MM.1S (cell line): ENCODE results near the gene SIRPB2.

ENCODE experiments used
- DNase-seq: peaks from one replicate; pipeline ENCODE4 v3.0.0-alpha.2; 2015
- H2AFZ ChIP-seq: fragments of 300-600 bp; sonication (generic); 2 replicates; pipeline ENCODE4 v1.6.0; 2016; ENCODE audit warnings: antibody characterized with exemption, low read length
- H3F3A ChIP-seq: fragments of 300-600 bp; sonication (generic); 2 replicates; pipeline ENCODE4 v1.6.1; 2016; ENCODE audit warnings: mild to moderate bottlenecking, antibody characterized with exemption, low read length, moderate library complexity, mixed read lengths; ENCODE audit not compliant: insufficient read depth
- H3K27ac ChIP-seq: fragments of 300-600 bp; sonication (generic); 2 replicates; pipeline ENCODE4 v1.5.1; 2016; ENCODE audit warnings: mild to moderate bottlenecking, low read length
- H3K27me3 ChIP-seq: fragments of 300-600 bp; sonication (generic); replicated peaks from 2 replicates; pipeline ENCODE4 v1.6.0; 2016; ENCODE audit warnings: low read length; ENCODE audit not compliant: insufficient read depth
- H3K36me3 ChIP-seq: fragments of 300-600 bp; sonication (generic); replicated peaks from 2 replicates; pipeline ENCODE4 v1.6.1; 2016; ENCODE audit warnings: mild to moderate bottlenecking, low read length, mixed read lengths; ENCODE audit not compliant: insufficient read depth
- H3K4me1 ChIP-seq: fragments of 300-600 bp; sonication (generic); 2 replicates; pipeline ENCODE4 v1.6.1; 2016; ENCODE audit warnings: low read length, mixed read lengths
- H3K4me2 ChIP-seq: fragments of 300-600 bp; sonication (generic); 2 replicates; pipeline ENCODE4 v1.6.0; 2016; ENCODE audit warnings: low read depth, low read length
- H3K4me3 ChIP-seq: fragments of 300-600 bp; sonication (generic); 2 replicates; pipeline ENCODE4 v1.5.1; 2016; ENCODE audit warnings: low read length, mixed read lengths
- H3K79me2 ChIP-seq: fragments of 300-600 bp; sonication (generic); 2 replicates; pipeline ENCODE4 v1.6.1; 2016; ENCODE audit warnings: mixed run types, low read length, mixed read lengths
- H3K9ac ChIP-seq: fragments of 300-600 bp; sonication (generic); 2 replicates; pipeline ENCODE4 v1.6.1; 2016; ENCODE audit warnings: low read length, mixed read lengths
- H3K9me2 ChIP-seq: fragments of 300-600 bp; sonication (generic); replicated peaks from 2 replicates; pipeline ENCODE4 v1.6.1; 2016; ENCODE audit warnings: mild to moderate bottlenecking, low read length, mixed read lengths; ENCODE audit not compliant: insufficient read depth
- H3K9me3 ChIP-seq: fragments of 300-600 bp; sonication (generic); replicated peaks from 2 replicates; pipeline ENCODE4 v1.6.1; 2016; ENCODE audit warnings: mild to moderate bottlenecking, low read length, mixed read lengths; ENCODE audit not compliant: insufficient read depth
- H4K20me1 ChIP-seq: fragments of 300-600 bp; sonication (generic); 2 replicates; pipeline ENCODE4 v1.6.1; 2016; ENCODE audit warnings: mild to moderate bottlenecking, low read length, moderate library complexity, mixed read lengths; ENCODE audit not compliant: insufficient read depth
- EZH2 ChIP-seq: fragments of 300-600 bp; sonication (generic); optimal IDR thresholded peaks from 2 replicates; pipeline ENCODE3; 2017; ENCODE audit warnings: low read depth, mild to moderate bottlenecking, antibody characterized with exemption, low read length, mixed read lengths
- EZH2phosphoT487 ChIP-seq: fragments of 300-600 bp; sonication (generic); IDR thresholded peaks from 2 replicates; pipeline ENCODE4 v1.6.1; 2018; ENCODE audit warnings: antibody characterized with exemption, low read length
- TF ChIP-seq, protein P1 (sequence below): fragments of 300-600 bp; sonication (generic); IDR thresholded peaks from 2 replicates; pipeline ENCODE4 v1.5.1; 2016; ENCODE audit warnings: antibody characterized with exemption, low read length, mixed read lengths

SIRPB2 gene

DNA sequence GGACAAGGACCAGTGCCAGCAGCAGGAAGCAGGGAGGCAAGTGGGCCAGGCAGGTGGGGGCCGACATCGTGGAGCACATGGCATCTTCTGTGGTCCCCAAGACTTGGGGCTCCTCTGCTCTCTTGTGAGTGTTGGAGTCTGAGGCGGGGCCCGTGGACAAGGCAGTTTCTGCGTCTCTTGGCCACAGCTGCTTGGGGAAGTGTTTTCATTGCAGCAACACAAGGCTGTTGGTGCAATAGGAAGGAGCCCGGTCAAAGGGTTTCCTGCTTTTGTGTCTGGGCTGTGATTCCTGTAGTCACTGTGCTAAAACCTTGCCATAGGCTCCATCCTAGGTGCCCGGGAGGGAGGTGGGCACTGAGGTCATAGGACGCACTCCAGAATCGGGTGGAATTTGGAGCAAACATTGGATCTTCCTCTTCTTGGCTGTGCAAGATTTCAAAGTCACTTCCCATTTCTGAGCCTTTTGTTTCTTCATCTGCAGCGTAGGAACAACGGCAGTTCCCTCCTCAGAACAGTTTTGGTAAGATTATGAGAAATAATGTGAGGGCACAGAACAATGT lies at the start of gene SIRPB2:
Gene SIRPB2 (minus strand): TSS at position 140 of the 560 bp plus-strand sequence. CDS start 61 bp downstream, at position 79.
- Histone ChIP-seq H3K9me2 (no peaks in the 10 kb centered on the region), H3K4me3 (no peak within 1 kb of the TSS), H3K4me2 (no peak within 1 kb of the TSS), H4K20me1 (no peaks in the 10 kb centered on the region), H2AFZ (no peak within 1 kb of the TSS), H3K36me3 (no peaks in the 10 kb centered on the region), H3F3A (no peaks in the 10 kb centered on the region), H3K9ac (no peak within 1 kb of the TSS), H3K4me1 (peaks cover 15% of the 10 kb centered on the region; the same call in 1 of the 2 replicates), H3K27ac (no peak within 1 kb of the TSS), H3K79me2 (no peaks in the 10 kb centered on the region), H3K9me3 (no peaks in the 10 kb centered on the region), H3K27me3 (no peaks in the 10 kb centered on the region)
- DNase-seq: no peak
- TF ChIP-seq, protein P1, sequence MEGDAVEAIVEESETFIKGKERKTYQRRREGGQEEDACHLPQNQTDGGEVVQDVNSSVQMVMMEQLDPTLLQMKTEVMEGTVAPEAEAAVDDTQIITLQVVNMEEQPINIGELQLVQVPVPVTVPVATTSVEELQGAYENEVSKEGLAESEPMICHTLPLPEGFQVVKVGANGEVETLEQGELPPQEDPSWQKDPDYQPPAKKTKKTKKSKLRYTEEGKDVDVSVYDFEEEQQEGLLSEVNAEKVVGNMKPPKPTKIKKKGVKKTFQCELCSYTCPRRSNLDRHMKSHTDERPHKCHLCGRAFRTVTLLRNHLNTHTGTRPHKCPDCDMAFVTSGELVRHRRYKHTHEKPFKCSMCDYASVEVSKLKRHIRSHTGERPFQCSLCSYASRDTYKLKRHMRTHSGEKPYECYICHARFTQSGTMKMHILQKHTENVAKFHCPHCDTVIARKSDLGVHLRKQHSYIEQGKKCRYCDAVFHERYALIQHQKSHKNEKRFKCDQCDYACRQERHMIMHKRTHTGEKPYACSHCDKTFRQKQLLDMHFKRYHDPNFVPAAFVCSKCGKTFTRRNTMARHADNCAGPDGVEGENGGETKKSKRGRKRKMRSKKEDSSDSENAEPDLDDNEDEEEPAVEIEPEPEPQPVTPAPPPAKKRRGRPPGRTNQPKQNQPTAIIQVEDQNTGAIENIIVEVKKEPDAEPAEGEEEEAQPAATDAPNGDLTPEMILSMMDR: no peak
- no peak for TF ChIP-seq EZH2
- no peak for TF ChIP-seq EZH2phosphoT487

DNA sequence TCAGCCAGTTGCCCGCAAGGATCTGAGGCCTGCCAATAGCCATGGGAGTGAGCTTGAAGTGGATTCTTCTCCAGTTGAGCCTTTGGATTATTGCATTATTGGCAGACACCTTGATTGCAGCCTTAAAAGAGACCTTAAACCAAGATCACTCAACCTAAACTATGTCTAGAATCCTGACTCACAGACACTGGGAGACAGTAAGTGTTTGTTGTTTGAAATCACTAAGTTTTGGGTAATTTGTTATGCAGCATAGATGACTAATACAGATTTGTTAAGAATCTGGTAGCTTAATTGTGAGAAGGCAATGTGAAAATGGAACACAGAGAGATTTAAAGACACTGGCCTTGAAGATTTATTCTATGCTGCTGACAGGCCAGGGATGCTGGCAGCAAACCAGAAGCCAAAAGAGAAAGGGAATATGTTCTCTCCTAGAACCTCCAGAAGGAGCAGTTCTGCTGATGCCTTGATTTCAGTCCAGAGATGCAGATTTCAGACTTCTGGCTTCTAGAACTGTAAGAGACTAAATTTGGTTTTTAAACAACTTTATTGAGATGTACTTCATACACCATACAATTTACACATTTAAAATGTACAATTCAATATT lies 48.7 kb upstream of the SIRPB2 start:
- no peaks in the 10 kb centered on the region for H3K9me2 ChIP-seq
- H4K20me1 ChIP-seq: no peaks in the 10 kb centered on the region
- no peak for TF ChIP-seq EZH2
- TF ChIP-seq, protein P1: no peak
- no peak for TF ChIP-seq EZH2phosphoT487
- no peaks in the 10 kb centered on the region for H3K79me2 ChIP-seq
- H3K27ac ChIP-seq: no peak overlapping the region
- H3K4me1 ChIP-seq: peaks cover 35% of the 10 kb centered on the region
- no peaks in the 10 kb centered on the region for H3K9me3 ChIP-seq
- H3K9ac ChIP-seq: no peak overlapping the region
- H3K36me3 ChIP-seq: no peaks in the 10 kb centered on the region
- H3K4me3 ChIP-seq: no peak overlapping the region
- DNase-seq: no peak
- H2AFZ ChIP-seq: no peak overlapping the region
- no peak overlapping the region for H3K4me2 ChIP-seq
- H3F3A ChIP-seq: peaks cover 19% of the 10 kb centered on the region
- no peaks in the 10 kb centered on the region for H3K27me3 ChIP-seq

DNA sequence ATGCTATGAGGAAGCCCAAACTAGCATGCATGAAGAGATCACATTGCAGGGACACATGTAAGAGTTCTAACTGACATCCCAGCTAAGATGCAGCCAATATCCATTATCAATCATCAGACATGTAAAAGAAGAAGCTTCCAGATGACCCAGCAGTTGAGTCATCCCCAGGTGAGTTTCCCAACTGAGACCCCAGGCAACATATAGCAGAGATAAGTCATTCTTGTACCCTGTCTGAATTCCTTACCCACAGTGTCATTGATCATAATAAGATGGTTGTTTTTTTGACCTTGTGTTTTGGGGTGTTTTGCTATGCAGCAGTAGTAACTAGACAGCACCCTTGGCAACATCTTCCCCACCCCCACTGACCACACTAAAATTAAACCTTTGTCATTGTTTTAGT lies 47.4 kb upstream of the SIRPB2 start:
- no peak overlapping the region for H3K4me2 ChIP-seq
- H2AFZ ChIP-seq: no peak overlapping the region
- H3K4me1 ChIP-seq: peaks cover 41% of the 10 kb centered on the region
- H3K27ac ChIP-seq: no peak overlapping the region
- TF ChIP-seq, protein P1: no peak
- no peak for TF ChIP-seq EZH2
- no peak for TF ChIP-seq EZH2phosphoT487
- no peak overlapping the region for H3K4me3 ChIP-seq
- H3K9ac ChIP-seq: no peak overlapping the region
- no peaks in the 10 kb centered on the region for H3K79me2 ChIP-seq
- no peak for DNase-seq
- no peaks in the 10 kb centered on the region for H3K36me3 ChIP-seq
- H3K9me3 ChIP-seq: no peaks in the 10 kb centered on the region
- no peaks in the 10 kb centered on the region for H4K20me1 ChIP-seq
- peaks cover 19% of the 10 kb centered on the region for H3F3A ChIP-seq
- no peaks in the 10 kb centered on the region for H3K27me3 ChIP-seq
- no peaks in the 10 kb centered on the region for H3K9me2 ChIP-seq
